EH (cell line): ENCODE data around the gene PCCA.

Experiments
- DNase-seq: peaks from one replicate; pipeline ENCODE4 v3.0.0-alpha.2; 2015; ENCODE audit warnings: low read depth

The PCCA gene

DNA sequence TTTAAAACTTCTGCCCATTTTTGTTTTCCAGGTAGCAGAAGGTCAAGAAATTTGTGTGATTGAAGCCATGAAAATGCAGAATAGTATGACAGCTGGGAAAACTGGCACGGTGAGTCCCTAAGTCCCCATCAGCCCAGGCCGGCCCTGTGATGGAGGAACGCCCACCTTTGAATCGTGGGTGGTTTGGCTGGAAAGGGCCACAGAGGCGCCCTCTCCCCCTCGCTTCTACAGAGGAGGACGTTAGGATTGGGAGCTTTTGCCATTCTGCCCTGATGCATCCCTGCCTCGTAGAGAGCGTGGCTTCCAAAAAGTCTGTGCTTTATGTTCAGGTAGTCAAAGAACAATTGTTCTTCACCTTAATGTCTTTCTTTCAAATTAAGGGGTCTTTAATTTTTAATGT is 438.8 kb downstream of the PCCA start:
- no peak for DNase-seq

DNA sequence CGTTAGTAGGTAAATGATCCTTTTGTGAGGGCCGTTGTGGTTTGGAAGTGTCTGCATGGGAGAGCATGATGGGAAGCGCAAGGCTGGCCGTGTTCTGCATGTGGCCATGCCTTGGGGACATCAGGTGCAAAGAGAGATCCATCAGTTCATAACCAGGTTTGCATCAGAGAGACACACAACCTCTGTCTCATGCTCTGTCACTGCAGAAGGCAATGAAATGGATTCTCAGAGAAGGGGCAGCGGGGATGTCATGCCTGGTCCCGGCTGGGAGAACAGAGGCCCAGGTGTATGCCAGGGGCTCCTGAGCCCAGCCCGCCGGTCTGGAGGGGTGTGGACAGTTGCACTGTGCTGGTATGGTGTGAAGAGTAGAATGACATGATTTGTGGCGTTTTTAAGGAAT is 439.5 kb downstream of the PCCA start:
- DNase-seq: no peak

DNA sequence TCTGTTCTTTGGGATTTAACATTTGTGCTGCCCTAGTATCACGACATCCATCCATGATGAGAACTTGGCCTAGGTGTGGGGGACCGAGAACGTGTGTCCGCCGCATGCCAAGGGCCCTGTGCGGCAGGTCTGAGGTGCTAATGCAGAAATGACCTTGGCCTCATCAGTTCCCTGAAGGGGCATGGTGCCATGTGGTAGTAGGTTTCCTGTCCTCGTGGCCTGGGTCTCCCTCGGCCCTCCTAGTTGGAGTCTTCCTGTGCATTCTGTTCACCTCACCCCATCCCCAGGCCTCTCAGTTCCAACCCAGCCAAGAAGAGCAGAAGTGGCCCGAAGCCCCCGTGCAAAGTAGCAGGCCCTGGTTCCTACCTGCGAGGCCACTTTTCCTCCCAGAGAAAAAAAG is 439.9 kb downstream of the PCCA start:
- no peak for DNase-seq

DNA sequence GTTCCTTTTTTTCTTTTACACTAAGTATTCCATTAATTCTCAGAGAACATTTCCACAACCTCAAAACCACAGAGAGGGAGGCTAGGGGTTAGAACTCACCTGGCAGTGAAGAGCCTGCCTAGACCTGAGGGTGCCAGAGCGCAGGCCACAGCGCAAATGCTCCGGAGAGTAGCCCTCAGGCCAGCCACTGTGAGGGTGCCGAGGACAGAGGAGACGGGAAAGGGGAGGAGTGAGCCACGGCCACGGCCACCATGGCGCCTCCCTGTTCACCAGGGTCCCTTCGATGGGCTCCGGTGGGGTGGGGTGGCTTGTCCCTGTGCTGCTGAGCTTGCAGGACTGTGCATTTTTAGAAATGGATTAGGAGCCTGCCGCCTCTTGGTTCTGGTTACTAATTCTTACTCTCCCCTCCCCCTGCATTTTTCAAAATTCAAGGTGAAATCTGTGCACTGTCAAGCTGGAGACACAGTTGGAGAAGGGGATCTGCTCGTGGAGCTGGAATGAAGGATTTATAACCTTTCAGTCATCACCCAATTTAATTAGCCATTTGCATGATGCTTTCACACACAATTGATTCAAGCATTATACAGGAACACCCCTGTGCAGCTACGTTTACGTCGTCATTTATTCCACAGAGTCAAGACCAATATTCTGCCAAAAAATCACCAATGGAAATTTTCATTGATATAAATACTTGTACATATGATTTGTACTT is 440.9 kb downstream of the PCCA start:
- no peak for DNase-seq

DNA sequence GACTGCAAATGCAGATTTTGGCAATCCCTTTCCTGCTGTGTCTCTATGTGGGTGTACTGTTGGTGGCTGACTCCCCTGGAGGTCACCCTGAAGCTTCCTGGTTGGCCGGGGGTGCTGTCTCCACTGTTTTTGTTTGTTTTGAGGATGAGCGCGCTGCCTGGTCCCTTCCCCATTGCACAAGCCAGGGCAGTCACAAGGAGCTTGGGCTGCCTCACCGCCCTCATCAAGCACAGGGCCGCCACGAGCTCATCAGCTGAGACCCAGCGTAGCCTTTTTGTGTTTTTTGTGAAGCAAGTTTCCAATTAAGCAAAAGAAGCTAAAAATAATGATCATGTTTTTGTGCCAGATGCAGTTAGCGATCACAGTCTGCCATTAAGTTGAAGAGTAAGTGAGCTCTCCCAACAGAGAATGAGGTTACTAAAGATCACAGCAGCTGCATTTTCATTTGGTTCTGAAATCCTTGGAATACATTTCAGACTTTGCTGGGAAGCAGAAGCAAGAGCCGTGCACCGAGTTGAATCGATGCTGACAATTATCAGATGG is 441.8 kb downstream of the PCCA start:
- DNase-seq: peak; percentile 31

DNA sequence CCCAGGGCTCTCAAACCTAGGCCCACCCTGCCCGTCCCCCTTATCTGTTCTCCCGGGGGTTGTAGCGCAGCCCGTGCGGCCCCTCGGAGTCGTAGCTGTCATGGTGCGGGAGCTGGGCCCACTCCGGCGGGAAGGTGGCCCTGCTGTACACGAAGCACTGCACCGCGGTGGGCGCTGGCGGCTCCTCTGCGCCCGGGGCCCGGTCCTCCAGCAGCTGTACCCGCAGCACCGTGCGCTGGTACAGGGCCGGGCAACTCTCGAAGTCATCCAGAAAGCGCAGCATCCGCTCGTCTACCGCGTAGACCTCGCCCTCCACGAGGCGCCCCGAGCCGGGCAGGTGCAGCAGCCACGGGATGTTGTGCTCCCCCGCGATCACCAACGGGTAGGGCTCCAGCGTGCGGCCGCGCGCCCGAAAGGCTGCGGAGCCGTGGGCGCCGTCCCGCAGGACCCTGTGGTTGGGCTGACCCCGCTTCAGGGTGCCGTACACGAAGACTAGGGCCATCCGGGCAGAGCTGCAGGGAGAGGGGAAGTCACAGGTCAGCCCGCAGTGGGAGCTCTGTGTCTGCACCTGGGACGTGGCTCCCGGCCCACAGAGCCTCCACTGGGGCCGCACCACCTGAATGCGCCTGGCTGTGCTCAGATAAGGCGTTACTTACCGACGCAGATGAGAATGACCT is 443.3 kb downstream of the PCCA start:
- no peak for DNase-seq

DNA sequence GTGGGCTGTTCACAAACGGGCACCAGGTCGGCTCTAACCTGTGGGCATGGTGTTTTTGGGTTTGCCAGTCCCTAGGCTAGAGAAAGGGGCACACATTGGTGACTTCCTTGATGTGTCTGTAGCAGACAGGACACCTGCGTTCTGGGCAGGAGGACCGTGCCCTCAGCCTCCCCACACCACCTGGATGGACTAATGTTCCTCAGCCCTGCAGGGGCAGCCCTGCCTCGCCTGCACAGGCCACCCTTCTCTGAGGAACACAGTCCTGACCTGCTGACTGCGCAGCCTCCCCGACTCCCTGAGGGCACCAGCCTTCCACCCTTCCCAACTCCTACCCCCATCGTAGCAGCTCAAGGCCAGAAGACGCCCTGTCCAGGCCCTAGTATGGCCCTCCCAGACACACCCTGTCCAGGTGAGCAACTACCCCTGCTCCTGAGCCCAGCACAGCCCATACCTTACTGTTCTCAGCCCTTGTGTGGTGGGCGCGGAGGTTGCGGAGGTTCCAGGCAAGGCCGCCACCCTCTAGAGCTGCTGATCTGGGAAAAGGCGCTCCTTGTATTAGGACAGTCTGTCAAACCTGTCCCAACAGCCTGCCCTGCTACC is 444.0 kb downstream of the PCCA start:
- no peak for DNase-seq

DNA sequence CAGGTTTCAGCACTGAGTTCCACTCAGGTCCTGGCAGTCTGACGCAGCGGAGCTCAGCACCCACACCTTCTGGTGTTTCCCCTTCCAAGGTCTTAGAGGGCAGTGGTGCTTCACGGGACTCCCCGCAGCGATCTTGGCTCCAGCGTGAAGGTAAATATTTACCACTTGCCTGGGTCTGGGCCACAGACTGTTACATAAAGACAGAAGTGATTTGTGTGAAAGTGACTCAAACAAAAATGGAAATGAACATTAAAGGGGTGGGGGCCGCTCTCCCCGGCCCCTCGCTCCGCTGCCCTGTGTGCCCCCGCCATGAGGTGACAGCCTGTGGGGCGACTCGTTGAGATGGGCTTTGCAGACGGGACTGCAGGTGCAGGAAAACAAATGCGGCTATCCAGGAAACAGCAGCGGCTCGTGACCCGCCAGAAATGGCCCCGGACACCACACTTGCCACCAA is 444.7 kb downstream of the PCCA start:
- no peak for DNase-seq

DNA sequence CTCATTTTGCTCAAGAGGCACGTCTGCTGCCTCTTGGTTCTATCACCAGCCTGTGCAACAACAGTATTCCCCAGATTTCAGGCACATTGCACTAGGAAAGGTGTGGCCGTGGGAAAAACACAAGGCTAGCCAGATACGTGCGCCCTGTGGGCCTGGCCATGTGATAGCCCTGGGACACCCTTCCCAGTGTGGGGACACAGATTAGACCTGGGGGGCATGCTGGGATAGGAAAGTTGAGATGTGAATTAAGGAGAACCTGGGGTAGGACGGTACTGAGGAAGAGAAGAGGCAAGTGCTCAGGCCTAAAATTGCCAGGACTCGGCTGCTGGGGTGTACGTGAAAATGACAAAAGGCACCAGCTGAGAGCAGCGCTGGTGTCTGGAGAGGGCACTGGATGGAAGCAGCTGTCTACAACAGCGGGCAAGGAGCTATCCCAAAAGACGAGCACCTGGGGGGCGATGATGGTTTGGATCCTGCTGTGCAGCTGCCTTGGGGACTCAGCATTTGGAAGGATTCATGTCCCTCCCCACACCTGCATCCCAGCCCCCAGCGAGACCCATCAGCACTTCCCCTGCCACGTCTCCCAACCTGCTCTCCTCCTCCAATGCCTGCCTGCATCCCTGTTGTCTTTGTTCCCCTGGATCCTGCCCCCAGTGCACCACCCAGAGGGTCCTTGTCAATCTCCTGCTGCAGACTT is 445.4 kb downstream of the PCCA start:
- DNase-seq: no peak

DNA sequence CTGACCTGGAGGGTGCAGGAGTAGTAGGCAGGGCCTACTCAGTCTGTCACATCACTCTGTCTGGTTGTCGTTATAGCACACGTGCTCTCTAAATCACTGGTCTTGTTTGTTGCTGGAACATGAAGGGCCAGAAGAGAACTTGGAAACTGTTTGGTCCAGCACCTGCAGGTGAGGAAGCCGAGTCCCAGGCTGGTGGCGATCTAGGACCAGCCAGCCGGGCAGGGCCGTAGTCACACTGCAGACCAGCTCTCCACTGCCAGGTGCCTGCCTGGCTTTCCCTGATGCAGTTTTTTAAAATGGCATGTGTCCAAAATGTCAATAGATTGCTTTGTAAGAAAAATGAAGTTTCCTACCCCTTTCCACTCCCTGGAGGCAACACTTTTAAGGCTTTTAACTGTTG is 446.0 kb downstream of the PCCA start:
- no peak for DNase-seq

DNA sequence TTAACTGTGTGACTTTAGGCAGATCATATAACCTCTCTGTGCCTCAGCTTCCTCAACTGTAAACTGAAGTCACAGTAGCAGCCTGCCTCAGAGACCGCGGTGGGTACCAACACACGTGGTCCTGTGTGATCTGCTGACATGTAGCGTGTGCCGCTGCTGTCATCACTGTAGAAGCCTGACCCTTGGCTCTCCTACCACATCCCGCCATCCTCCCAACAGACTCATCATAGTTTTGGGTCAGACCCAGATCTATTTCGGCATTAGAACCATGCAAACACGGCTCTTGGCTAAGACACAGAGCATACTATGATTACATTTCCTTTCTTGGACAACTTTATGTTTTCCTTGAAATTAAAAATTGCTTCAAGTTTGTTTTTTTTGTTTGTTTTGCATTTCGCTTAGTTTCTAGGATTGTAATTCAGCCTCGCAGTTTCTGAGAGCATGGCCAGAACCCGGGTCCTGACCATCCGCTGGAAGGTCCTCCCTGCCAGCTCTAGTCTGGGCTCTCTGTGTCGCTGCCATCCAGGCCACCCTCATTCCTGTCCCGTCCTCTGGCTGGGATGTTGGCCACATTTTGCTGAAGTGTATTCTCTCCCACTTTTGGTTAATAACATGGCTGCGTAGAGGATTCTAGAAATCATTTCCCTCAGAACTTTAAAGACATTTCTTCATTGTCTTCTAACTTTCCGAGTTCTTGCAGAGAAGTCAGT is 446.7 kb downstream of the PCCA start:
- DNase-seq: no peak

DNA sequence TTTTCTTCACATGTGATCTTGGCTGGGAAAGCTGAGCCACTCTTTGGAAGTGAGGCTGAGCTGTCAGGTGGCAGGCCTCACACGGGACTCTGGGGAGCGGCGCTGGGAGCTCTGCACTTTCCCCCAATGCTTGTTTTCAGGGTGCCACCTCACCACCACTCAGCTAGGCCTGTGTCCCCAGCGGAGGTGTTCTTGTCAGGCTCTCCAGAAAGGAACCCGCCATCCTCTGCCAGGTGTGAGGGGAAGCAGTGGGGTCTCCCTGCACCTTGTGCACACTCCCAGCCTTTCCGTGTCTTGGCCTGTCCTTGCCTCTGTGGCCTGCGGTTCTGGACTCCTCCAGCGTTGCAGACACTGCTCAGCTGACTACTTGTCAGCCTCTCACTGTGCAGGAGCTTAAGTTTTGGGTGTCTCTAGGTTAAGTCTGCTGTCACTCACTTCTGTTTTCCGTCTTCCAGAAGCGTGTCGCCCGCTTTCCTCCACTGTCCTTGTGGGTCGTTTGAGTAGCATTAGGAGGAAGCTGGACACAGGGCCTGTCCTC is 447.8 kb downstream of the PCCA start:
- no peak for DNase-seq

DNA sequence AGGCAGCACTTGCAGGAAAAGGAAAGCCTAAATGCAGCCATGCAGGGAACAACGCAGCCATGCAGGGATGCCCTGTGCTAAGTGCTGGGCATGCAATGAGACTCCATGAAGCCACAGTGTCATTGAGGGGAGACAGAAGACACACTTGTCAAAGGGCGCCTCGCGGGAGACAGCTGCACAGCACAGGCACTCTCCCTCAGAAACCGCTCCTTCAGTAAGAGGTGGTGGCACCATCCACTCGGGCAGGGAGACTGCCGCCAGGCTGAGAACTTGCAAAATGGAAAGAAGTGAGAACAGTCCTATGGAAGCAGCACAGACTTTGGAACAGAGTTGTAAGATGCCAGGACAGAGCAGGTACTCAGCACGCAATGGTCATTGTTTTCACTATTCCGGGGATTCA is 448.6 kb downstream of the PCCA start:
- no peak for DNase-seq

DNA sequence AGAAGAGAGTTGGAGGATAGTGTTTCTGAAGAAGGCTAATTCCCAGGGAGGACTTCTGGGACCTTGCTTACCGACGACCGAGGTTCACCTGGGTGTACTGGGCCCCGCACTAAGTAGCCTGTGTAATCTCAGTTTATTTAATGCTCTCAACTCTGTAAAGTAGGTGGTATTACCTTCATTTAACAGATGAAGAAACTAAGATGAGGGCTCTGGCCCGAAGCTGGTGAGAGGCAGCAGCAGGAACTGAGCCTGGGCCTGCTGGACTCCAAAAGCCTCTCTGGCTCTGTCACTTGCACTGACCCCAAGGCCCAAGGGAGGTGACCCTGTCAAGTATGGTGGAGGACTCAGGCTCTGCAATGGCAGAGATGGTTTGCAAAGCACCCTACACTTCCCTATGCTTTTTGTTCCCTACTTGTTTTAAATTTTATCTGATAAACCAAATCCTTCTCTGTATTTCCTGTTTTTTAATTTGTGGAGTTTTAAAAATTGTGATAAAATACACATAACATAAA is 449.1 kb downstream of the PCCA start:
- no peak for DNase-seq

DNA sequence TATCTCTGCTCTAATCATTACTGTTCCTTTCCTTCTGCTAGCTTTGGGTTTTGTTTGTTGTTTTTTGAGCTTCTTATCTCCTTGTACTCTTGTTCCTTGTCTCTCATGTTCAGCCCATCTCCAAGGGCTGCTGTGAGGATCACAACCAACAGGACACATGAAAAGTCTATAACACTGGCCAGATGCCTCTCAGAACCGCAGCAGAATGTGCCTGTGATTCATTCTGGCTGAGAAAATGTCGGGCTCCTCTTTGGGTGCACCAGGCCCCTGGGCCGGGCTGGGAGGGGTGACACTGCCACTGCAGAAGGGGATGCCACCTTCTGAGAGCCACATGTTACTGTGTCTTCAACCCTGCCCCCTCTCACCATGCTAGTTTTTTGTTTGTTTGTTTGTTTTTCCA is 451.7 kb downstream of the PCCA start:
- DNase-seq: peak; percentile 14

DNA sequence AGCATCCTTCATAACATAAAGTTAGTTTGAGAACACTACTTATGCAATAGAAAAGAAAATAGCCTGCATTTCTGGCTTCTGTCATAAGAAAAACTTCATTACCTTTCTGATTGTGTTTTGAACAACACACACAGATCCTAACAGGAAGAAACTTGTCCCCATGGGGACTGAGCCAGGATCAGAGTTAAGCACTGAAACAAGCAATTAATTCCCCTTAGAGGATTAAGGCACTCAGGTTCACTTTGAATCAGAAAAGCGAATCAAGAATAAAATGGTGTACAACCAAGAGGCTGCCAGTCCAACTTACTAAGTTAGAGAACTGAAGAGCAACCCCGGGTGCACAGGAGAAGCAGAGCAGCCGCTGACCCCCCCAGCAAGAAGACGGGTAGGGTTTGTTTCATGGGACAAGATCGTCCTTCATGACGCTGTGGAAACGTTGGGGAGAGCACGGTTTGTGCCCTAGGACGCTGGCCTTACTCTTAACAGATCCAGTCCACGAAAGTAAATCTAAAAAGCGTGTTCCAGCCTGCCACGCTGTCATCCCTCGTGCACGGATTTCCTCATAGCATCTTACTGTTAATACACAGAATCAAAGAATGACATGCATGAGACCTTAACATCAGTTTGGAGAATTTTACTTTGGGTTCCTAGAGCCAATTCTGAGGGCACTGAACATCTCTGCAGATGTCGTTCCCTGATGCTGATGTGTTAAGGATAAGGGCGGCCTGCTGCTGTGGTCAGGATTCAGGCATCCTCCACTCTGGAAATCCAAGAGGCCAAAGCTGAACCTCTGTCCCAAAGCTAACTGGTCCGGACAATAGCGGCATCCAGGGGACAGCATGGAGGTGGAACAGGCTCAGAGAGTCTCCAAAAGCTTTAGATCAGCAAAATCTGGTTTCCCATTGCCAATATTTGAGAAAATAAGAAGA is 453.3 kb downstream of the PCCA start:
- no peak for DNase-seq

DNA sequence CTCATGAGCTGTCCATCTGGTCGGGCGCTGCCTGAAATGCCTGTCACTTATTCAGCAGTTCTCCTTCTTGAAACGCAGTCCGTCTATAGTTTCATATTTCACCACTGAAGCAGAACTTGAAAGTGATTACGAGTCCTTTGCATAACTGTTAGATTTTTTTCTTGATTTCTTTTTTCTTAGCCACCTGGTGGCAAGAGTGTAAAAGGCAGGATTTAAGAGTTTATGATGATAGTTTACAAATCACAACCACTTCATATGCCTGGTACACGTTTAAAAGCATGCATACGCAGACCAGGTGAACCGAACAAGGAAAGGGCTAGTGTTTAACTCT is 453.9 kb downstream of the PCCA start:
- DNase-seq: peak; percentile 47

DNA sequence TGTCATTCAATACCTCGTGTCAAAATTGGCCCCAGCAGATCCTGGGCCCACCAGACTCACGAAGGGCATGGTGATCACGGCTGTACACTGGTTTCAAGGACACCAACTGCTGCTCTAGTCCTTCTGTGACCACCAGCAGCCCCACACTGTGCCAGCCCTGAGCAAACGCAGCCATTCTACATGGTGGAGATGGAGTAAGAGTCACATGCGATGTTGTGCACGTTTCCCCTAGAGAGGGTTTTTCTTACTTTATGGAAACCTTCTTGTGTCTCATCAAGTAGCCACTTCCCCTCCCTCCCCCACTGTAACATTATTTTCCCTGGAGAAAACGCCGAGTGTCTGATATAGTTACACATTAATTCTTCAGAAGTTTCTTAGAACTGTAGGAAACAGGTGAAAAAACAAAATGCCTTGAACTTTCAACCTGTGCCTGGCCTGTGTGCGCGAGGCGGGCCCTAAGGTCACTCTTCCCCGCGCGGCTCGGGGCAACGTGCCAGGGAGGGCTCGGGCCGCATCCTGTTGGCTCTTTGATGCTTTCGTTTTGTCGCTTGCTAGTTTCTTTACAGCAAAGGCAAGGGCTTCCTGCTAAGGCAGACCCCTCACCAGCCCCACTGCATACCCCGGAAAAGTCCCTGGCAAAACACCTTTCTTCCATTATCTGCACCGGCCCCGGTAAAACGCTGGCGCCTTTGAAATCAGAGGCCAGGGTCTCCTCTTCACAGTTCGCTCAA is 455.1 kb downstream of the PCCA start:
- DNase-seq: no peak

DNA sequence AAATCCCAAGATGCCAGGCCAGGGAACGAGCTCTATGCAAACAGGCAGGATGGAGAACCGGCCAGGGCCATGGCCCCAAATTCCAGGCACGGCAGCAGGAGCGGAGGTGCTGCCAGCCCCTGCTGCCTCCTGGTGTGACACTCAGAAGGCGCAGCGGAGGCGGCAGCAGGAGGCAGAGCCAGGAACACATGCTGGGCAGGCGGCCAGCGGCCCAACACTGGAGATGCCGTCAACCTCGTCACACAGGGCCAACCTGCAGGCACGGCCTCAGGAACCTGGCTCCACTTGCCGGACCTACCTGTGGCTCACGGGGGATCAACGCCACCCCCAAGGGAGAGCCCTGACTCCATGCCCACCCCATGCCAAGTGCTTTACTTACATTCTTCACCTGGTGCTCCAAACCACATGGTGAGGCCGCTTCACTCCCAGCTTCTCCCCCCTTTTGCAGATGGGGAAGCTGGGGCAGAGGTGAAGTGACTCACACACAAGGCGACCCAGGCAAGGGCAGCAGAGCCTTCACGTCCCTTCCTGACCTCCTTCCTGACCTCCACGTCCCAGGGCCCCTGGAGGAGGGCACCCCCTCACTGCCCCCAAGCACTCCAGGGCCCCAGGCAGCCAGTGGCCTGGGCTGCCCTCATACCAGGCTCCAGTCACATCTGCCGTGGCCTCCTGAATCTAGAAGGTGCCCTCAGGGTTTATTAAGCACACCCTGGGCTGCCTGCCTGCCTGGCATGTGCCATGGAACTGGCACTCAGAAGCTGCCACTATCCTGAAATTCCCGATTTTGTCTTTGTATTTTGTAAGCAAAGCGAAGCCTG is 456.2 kb downstream of the PCCA start:
- no peak for DNase-seq
